Adipocyte (in vitro differentiated cells): ENCODE measurements around the gene CADM2.
"Not testable (repeated sequence)": the region's sequence is repeated elsewhere in the genome, so short reads cannot be mapped to it uniquely, and the experiment has no call there.

Source experiments
- DNase-seq: peaks from one replicate; pipeline ENCODE4 v3.0.0-alpha.2; 2015; ENCODE audit warnings: low read depth
- H3K27me3 ChIP-seq: replicated peaks from 2 replicates; pipeline ENCODE4 v1.7.0; 2013; ENCODE audit warnings: mild to moderate bottlenecking, low read length, moderate library complexity; ENCODE audit not compliant: control insufficient read depth, insufficient read depth
- H3K36me3 ChIP-seq: 2 replicates; pipeline ENCODE4 v1.7.0; 2013; ENCODE audit warnings: low read length, mild to moderate bottlenecking, moderate library complexity; ENCODE audit not compliant: control insufficient read depth, insufficient read depth, severe bottlenecking
- H3K4me1 ChIP-seq: 2 replicates; pipeline ENCODE4 v1.7.0; 2013; ENCODE audit warnings: mild to moderate bottlenecking, low read length, moderate library complexity; ENCODE audit not compliant: control insufficient read depth, insufficient read depth
- H3K4me3 ChIP-seq: 2 replicates; pipeline ENCODE4 v1.7.0; 2013; ENCODE audit warnings: mild to moderate bottlenecking, low read length, moderate library complexity
- H3K9ac ChIP-seq: 2 replicates; pipeline ENCODE4 v1.7.0; 2013; ENCODE audit warnings: mild to moderate bottlenecking, low read length, moderate library complexity
- H3K9me3 ChIP-seq: 2 replicates; pipeline ENCODE4 v1.7.0; 2013; ENCODE audit warnings: mild to moderate bottlenecking, low read length, moderate library complexity; ENCODE audit not compliant: control insufficient read depth

Gene CADM2

GRCh38 chr3:85977615-85978338 is 1019.0 kb downstream of the CADM2 start:
- Histone ChIP-seq H3K9me3 (no peaks in the 10 kb centered on the region), H3K36me3 (no peaks in the 10 kb centered on the region), H3K9ac (no peak overlapping the region), H3K4me3 (no peak overlapping the region), H3K27me3 (no peaks in the 10 kb centered on the region), H3K4me1 (no peaks in the 10 kb centered on the region)
- DNase-seq, result no peak

GRCh38 chr3:85979034-85979433 is 1020.2 kb downstream of the CADM2 start:
- no peak for DNase-seq

GRCh38 chr3:85989581-85989980 is 1030.8 kb downstream of the CADM2 start:
- H3K4me3 ChIP-seq, H3K36me3 ChIP-seq, H3K9ac ChIP-seq, H3K9me3 ChIP-seq, H3K4me1 ChIP-seq, H3K27me3 ChIP-seq, DNase-seq: not testable (repeated sequence)

More at GRCh38 chr3:85979034-85979433, 1020.2 kb downstream of the CADM2 start:
- Histone ChIP-seq H3K4me1 (no peaks in the 10 kb centered on the region), H3K9ac (no peak overlapping the region), H3K27me3 (no peaks in the 10 kb centered on the region), H3K36me3 (no peaks in the 10 kb centered on the region), H3K9me3 (no peaks in the 10 kb centered on the region), H3K4me3 (no peak overlapping the region)

DNA sequence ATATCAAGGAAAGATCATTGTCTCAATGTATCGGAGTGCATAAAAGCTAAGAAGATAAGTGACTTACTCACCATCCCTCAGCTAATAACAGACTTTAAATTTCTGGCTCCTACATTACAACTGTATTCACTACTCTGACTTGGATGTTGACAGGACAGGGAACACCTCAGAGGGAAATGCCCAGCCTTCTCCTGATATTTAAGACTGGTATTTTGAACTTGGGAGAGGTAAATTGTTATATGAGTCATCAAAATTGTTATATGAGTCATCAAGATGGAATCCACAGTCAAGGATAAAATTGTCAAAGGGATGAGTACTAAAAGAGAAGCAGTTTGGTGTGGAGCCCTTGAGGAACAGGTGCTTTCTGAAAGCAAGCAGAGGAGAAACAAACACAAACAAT is 1070.8 kb downstream of the CADM2 start:
- H3K4me1 ChIP-seq, result no peaks in the 10 kb centered on the region
- H3K9me3 ChIP-seq, result no peaks in the 10 kb centered on the region
- no peak overlapping the region for H3K4me3 ChIP-seq
- H3K9ac ChIP-seq, result no peak overlapping the region
- DNase-seq, result no peak
- no peaks in the 10 kb centered on the region for H3K27me3 ChIP-seq
- H3K36me3 ChIP-seq, result no peaks in the 10 kb centered on the region

DNA sequence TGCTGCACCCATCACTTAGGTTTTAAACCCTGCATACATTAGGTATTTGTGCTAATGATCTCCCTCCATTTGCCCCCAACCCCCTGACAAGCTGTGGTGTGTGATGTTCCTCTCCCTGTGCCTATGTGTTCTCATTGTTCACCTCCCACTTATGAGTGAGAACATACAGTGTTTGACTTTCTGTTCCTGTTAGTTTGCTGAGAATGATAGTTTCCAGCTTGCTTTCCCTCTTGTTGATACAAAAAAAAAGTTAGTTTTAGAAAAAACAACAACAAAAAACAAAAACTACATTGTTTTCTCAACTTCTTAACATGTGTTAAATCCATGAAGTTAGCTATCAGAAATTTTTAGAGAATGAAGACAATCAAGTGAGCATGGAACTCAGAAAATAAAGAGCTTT is 1079.1 kb downstream of the CADM2 start:
- Histone ChIP-seq H3K4me3 (no peak overlapping the region), H3K27me3 (no peaks in the 10 kb centered on the region), H3K4me1 (no peaks in the 10 kb centered on the region), H3K9ac (no peak overlapping the region), H3K9me3 (no peaks in the 10 kb centered on the region), H3K36me3 (no peaks in the 10 kb centered on the region)
- DNase-seq, result no peak

- no peak overlapping the region for H3K4me3 ChIP-seq
- peaks cover 9% of the 10 kb centered on the region for H3K4me1 ChIP-seq
- H3K9ac ChIP-seq, result no peak overlapping the region
- H3K27me3 ChIP-seq, result no peaks in the 10 kb centered on the region
- H3K9me3 ChIP-seq, result no peaks in the 10 kb centered on the region
- no peak for DNase-seq
- no peaks in the 10 kb centered on the region for H3K36me3 ChIP-seq
Measured at GRCh38 chr3:86046436-86047136, 1087.8 kb downstream of the CADM2 start.

GRCh38 chr3:86047161-86047560 is 1088.4 kb downstream of the CADM2 start:
- no peak overlapping the region for H3K9ac ChIP-seq
- H3K36me3 ChIP-seq, result no peaks in the 10 kb centered on the region
- H3K9me3 ChIP-seq, result no peaks in the 10 kb centered on the region
- no peaks in the 10 kb centered on the region for H3K27me3 ChIP-seq
- no peak for DNase-seq
- no peak overlapping the region for H3K4me3 ChIP-seq
- peaks cover 9% of the 10 kb centered on the region for H3K4me1 ChIP-seq

GRCh38 chr3:86051058-86051457 is 1092.3 kb downstream of the CADM2 start:
- no peaks in the 10 kb centered on the region for H3K36me3 ChIP-seq
- H3K9ac ChIP-seq, result no peak overlapping the region
- H3K27me3 ChIP-seq, result no peaks in the 10 kb centered on the region
- no peak for DNase-seq
- peaks cover 9% of the 10 kb centered on the region for H3K4me1 ChIP-seq
- H3K4me3 ChIP-seq, result no peak overlapping the region
- H3K9me3 ChIP-seq, result no peaks in the 10 kb centered on the region

DNA sequence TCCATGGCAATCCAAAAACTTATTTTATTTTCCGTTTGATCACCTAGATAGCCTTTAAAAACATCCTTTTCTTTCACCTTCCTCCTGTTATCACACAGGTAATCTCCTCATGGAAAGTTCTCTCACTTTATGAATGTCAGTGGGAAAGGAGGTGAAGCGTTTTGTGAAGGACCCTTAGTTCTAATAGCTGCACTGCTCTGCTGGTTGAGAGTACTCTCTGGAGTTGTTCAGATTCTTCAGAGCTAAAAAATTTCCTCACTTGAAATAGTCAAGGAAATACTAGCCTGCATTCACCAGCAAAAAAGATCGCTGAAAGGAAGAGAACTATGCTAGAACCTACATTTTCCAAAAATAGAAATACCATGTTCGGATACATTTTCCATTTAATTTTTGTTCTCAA is 1097.2 kb downstream of the CADM2 start:
- no peaks in the 10 kb centered on the region for H3K27me3 ChIP-seq
- DNase-seq, result no peak
- no peaks in the 10 kb centered on the region for H3K9me3 ChIP-seq
- no peak overlapping the region for H3K9ac ChIP-seq
- no peaks in the 10 kb centered on the region for H3K4me1 ChIP-seq
- H3K36me3 ChIP-seq, result no peaks in the 10 kb centered on the region
- H3K4me3 ChIP-seq, result no peak overlapping the region

DNA sequence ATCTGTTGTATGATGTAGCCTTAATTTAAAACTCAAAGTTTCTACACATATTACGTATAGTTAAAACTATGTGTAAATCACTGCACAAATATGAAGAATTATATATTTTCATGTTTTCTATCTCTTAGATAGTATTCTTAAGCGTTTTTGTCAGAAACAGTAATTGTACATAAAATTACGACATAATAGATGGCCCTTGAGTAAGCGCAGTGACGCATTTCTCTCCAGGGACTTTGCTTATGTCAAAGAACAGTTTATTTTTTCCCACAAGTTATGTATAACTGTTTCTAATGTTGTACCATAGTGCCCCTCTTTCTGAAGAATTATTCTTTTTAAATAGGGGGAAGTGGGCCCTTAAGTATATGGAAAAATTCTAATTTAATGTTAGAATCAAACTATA is 1098.2 kb downstream of the CADM2 start:
- no peaks in the 10 kb centered on the region for H3K4me1 ChIP-seq
- no peak overlapping the region for H3K4me3 ChIP-seq
- no peak overlapping the region for H3K9ac ChIP-seq
- no peak for DNase-seq
- H3K27me3 ChIP-seq, result no peaks in the 10 kb centered on the region
- H3K9me3 ChIP-seq, result no peaks in the 10 kb centered on the region
- no peaks in the 10 kb centered on the region for H3K36me3 ChIP-seq

- H3K9ac ChIP-seq, result no peak overlapping the region
- no peaks in the 10 kb centered on the region for H3K36me3 ChIP-seq
- DNase-seq, result no peak
- no peaks in the 10 kb centered on the region for H3K9me3 ChIP-seq
- no peaks in the 10 kb centered on the region for H3K27me3 ChIP-seq
- no peaks in the 10 kb centered on the region for H3K4me1 ChIP-seq
- H3K4me3 ChIP-seq, result no peak overlapping the region
Measured at GRCh38 chr3:86073799-86074198, 1115.0 kb downstream of the CADM2 start.
